A549 treated with Mapracorat at 1 μM for 4 hours (cell line): ENCODE results near the gene LSM4. TPM values are rescaled to one million over a fixed set of nuclear protein-coding genes. Genes with fewer than 3 reads are reported as not detected.

Experiments
- total RNA-seq: library from RNA; stranded (reverse); fragments of 200-300 nt; extraction: Qiagen RNA extraction; gene quantifications from 5 replicates; pipeline ENCODE4 v1.2.3, GENCODE V29; 2022

LSM4 gene
- 220 to 248 TPM (median 240 TPM) in 5 replicates for total RNA-seq

GRCh38 chr19:18322759-18323460 is at the start of gene LSM4:
TSS of gene LSM4 (minus strand) at chr19:18323076. CDS start at chr19:18323020, 56 bp downstream.

GRCh38 chr19:18340190-18340989 is 17.5 kb upstream of the LSM4 start, which contains the start of gene PGPEP1:
TSS of gene PGPEP1 (plus strand) at chr19:18340598. CDS start at chr19:18340682, 84 bp downstream.

GRCh38 chr19:18281082-18282020 is 41.5 kb downstream of the LSM4 start, which contains the start of gene JUND:
TSS of gene JUND (minus strand) at chr19:18281622. CDS start at chr19:18281484, 138 bp downstream.

GRCh38 chr19:18274219-18274780 is 48.6 kb downstream of the LSM4 start, which contains the start of gene IQCN:
TSS of gene IQCN (minus strand) at chr19:18274452. CDS start at chr19:18269478, 4,974 bp downstream.

Other genes with a start within 250 kb of the LSM4 start
- gene IL12RB1, start 236.1 kb downstream of the LSM4 start, total RNA-seq: not detected in 5 replicates
- 1.5 to 2.4 TPM (median 2.1 TPM) in 5 replicates for gene MAST3, start 225.3 kb downstream of the LSM4 start, total RNA-seq
- gene PIK3R2, start 169.9 kb downstream of the LSM4 start, total RNA-seq: 2.7 to 11.5 TPM (median 9.3 TPM) in 5 replicates
- gene IFI30, start 149.3 kb downstream of the LSM4 start, total RNA-seq: 10.8 to 19.8 TPM (median 14.4 TPM) in 5 replicates
- gene MPV17L2, start 129.9 kb downstream of the LSM4 start, total RNA-seq: 8.3 to 12.8 TPM (median 11.2 TPM) in 5 replicates
- gene RAB3A, start 119.0 kb downstream of the LSM4 start, total RNA-seq: 0.41 to 1.1 TPM (median 0.77 TPM) in 5 replicates
- 0.24 to 0.49 TPM (median 0.28 TPM) in 4 of 5 replicates, not detected in the other for gene PDE4C, start 96.6 kb downstream of the LSM4 start, total RNA-seq
- 0.40 to 0.77 TPM (median 0.64 TPM) in 5 replicates for gene IQCN, start 48.6 kb downstream of the LSM4 start, total RNA-seq
- 23.8 to 57.9 TPM (median 47.3 TPM) in 5 replicates for gene JUND, start 41.5 kb downstream of the LSM4 start, total RNA-seq
- gene PGPEP1, start 17.5 kb upstream of the LSM4 start, total RNA-seq: 1.5 to 4.4 TPM (median 2.9 TPM) in 5 replicates
- 14.5 to 31.3 TPM (median 24.7 TPM) in 5 replicates for gene GDF15, start 63.1 kb upstream of the LSM4 start, total RNA-seq
- gene LRRC25, start 74.5 kb upstream of the LSM4 start, total RNA-seq: 0.06 TPM in 1 of 5 replicates, not detected in the others
- 36.0 to 47.5 TPM (median 45.6 TPM) in 5 replicates for gene SSBP4, start 96.3 kb upstream of the LSM4 start, total RNA-seq
- gene ISYNA1, start 115.1 kb upstream of the LSM4 start, total RNA-seq: 30.5 to 45.1 TPM (median 41.8 TPM) in 5 replicates
- gene ELL, start 199.0 kb upstream of the LSM4 start, total RNA-seq: 3.8 to 6.0 TPM (median 5.3 TPM) in 5 replicates
- gene FKBP8, start 220.5 kb upstream of the LSM4 start, total RNA-seq: 119 to 157 TPM (median 147 TPM) in 5 replicates
- 90.2 to 103 TPM (median 98.8 TPM) in 5 replicates for gene KXD1, start 234.8 kb upstream of the LSM4 start, total RNA-seq
- 1,110 to 1,215 TPM (median 1,145 TPM) in 5 replicates for gene UBA52, start 248.8 kb upstream of the LSM4 start, total RNA-seq